Dedifferentiated amniotic fluid mesenchymal stem cell (primary cell): ENCODE results near the gene SPEN.
"Not testable (repeated sequence)": the region's sequence is repeated elsewhere in the genome, so short reads cannot be mapped to it uniquely, and the experiment has no call there.

Experiments used
- DNase-seq: peaks from one replicate; pipeline ENCODE4 v3.0.0-alpha.2; 2016; ENCODE audit errors: extremely low spot score

The SPEN gene

DNA sequence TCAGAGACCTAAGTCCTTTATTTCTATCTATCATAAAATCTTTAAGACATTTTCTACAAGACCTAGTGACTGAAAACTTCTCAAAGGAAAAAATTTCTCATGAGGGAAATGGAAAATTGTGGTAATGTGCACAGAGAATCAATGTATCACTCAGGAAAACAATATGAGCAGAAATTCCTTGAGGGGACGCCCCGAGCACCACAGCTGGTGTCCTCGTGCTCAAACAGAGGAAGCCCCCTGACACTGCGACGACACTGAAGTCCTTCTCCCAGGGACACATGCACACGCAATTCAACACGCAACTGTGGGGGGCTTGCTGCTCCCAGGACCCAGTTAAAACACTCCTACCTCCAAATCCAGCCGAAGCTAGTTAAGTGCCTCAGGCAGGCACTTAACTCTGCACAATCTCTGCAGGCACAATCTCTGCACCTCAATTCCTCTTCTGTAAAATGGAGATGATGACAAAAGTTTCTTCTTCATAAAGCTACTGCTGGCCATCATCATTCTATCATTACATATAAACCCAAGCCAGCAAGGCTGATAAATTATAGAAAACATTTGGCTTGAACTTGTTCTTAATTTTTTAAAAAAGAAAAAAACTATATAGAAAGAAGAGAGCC lies 112.4 kb downstream of the SPEN start:
- DNase-seq = no peak

DNA sequence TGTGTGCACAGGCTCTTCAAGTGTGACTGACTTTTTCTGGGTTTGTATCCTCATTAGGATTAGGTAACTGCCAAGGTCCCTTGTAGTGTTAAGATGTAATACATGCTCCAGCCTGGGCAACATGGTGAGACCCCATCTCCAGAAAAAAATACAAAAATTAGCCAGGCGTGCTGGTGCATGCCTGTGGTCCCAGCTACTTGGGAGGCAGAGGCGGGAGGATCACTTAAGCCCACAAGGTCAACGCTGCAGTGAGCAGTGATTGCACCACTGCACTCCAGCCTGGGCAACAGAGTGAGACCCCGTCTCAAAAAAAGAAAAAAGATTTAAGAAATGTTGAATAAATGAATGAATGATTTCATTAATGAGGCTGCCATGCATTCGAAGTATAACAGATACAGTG lies 113.3 kb downstream of the SPEN start:
- DNase-seq = no peak

DNA sequence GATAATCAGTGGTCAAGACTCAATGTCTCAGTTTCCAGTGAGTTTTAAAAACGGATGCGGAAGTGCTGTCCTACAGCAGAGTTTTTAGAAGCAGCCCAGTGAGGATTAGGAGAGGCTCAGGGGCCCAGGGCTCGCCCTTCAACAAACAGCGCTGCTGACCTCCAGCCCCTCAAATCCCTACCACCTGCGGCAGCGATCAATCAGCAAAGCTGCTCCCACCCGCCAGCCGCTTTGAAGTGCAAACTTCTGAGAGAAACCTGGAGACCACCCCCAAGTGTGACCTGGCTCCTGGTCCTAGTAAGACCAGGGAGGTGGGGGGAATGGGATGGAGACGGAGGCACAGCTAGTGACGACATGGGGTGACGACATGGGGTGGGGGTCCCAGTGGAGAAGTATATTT lies 114.0 kb downstream of the SPEN start:
- no peak for DNase-seq

DNA sequence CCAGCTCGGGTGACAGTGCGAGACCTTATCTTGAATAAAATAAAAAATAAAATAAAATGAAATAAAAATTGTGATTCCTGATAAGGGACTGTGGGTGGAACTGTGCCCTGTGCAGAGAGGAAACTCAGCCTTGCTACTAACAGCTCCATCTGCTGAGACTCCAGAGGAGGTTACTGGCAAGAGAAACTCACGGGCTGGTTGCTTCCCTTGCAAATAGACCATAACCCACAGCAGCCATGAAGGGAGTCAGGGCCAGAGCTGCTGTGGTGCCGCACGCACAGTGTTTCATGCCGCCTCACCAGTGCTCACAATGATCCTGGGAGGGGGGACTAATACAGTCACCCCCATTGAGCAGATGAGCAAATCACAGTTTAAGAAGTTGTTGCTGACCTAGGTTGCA lies 114.7 kb downstream of the SPEN start:
- DNase-seq = no peak

DNA sequence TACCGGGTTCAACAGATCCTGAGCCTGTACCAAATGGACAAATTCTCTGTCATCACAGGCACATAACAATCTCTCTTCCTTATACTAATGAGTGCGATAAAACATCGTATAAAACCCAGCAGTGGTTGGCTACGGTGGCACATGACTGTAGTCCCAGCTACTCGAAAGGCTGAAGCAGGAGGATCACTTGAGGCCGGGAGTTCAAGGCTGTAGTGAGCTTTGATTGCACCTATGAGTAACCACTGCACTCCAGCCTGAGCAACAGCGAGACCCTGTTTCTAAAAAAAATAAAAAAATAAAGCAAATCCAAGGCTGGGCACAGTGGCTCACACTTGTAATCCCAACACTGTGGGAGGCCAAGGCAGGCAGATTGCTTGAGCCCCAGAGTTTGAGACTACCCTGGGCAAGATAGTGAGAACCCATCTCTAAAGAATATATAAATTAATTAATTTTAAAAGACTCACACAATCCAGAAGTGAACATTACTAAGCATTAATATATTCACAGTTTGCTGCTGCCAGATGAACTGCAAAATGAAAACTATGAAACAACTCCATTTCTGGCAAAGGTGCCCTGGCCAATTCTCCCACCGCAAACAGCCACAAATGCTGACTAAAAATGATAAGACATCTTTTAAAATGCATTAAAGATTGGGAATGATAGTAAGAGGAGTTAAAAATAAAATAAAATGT lies 115.3 kb downstream of the SPEN start:
- DNase-seq = no peak

DNA sequence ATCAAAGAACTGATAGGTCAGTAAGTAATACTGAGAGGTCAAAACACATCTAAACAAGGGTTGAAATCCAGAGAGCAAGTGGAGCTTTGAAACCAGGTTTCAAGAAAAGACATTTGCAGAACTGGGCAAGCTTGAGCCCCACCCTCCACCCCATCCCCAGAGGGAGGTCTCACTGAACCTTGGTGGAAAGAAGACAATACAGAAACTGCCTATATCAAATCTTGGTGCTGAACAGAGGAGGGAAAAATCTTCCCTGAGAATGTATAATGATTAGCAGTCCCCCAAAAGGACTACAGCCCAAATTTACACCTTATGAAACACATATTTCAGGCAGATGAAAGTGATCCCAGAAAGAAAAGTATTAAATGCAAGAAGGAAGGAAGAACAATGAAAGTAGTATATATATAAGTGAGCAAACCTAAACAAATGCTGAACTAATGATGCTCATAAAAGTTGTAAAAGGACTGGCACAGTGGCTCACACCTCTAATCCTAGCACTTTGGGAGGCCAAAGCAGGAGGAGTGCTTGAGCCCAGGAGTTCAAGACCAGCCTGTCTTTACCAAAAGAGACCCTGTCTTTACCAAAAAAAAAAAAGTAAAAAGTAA lies 116.0 kb downstream of the SPEN start:
- DNase-seq = no peak

DNA sequence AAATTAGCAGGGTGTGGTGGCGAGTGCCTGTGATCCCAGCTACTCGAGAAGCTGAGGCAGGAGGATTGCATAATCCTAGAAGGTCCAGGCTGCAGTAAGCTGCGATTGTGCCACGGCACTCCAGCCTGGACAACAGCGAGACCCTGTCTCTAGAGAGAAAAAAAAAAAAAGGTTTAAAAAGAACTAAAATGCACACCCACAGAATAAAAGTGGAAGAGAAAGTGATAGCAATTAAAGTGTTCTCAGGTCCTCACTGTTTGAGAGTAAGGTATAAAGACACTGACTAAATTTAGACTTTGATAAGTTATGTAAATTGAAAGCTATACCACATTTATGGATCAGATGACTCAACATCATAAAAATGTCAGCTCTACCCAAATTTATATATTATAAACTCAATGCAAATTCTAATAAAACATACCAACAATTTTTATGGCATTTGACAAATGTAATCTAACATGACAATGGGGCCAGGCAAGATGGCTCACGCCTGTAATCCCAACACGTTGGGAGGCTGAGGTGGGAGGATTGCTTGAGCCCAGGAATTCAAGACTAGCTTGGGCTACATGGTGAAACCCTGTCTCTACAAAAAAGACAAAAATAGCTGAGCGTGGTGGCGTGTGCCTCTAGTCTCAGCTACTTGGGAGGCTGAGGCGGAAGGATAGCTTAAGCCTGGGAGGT lies 116.6 kb downstream of the SPEN start:
- no peak for DNase-seq

DNA sequence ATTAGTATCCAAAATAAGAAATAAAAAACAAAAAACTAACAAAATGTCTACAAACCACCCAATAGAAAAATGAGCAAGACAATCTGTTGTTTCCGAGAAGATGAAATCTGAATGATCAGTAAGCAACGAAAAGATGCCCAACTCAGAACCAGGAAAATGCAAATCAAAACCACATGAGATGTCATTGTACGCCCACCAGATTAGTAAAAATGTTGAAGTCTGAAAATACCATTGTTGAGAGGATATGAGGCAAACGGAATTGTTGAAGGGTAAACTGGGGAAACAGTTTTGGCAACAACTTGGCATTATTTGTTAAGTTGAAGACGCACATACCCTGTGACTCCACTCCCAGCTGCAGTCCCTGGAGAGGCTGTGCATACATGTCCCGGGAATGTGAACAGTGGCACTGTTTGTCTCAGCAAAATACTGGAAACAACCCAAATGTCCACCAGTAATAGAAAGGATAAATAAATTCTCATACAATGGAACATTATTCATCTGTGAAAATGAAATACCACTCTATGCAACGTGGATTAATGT lies 117.8 kb downstream of the SPEN start:
- peak; percentile 41 for DNase-seq

DNA sequence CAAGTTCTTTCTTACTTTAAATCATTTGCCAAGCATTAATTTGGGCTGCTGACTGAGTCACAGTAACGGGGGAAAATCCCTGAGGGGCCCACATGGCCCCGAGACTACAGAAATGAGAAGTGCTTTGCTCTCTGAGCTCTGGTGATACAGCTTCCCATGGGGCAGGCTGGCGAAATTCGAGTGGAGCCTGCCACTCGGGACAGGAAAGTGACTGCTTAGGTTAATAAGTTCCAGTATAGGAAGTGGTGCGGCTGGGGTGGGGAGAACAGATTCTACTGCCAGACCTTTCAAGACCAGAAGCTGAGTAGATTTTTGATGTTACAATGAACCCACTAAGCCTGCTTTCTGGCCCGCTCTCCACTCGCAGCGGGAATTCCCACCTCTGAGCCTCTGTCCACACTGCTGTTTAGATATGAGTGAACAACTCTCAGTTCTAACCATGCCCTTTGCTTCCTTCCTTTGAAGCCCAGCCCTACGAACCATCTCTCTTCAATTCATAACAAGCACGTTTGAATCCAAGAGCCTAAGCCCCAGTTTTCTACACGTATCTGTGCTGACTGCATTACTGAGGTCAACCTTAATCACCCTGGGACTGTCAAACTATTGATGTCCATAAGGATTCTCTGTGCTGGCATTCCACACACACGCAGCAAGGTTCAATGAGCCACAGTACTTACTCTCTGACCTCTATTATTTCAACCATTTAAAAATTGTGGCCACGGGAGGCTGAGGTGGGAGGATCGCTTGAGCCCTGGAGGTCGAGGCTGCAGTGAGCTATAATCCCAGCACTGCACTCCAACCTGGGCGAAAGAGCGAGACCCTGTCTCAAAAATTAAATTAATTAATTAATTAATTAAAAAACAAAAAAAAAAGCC lies 118.8 kb downstream of the SPEN start:
- DNase-seq = peak; percentile 35

DNA sequence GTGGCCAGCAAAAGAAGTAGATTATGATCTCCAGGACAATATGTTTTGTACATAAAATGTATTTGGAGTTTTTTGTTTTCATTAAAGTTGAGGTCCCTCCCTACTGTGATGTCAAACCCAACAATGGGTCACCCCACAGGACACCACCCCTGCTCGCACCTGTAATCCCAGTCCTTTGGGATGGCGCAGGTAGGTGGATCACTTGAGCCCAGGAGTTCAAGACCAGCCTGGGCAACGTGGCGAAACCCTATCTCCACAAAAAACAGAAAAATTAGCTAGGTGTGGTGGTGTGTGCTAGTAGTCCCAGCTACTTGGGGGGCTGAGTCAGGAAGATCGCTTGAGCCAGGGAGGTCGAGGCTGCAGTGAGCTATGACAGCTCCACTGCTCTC lies 119.4 kb downstream of the SPEN start:
- DNase-seq = no peak

DNA sequence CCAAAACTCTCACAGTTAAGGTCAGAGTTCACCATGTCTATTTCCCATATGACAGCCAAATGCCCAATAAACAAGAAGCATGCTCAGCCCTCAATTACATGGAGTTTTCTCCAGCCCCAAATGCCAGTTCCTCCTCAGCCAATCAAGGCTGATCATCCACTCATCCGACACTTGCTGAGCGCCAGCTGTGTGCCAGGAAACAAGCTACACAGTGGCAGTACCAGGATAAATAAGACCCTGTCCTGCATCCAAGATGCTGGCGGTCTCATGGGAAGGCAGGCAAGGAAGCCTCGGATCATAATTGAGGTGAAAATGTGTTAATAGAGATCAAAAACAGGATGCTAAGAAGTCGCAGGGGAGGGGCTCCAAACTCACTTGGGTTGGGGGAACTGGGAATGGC lies 120.7 kb downstream of the SPEN start:
- DNase-seq = no peak

DNA sequence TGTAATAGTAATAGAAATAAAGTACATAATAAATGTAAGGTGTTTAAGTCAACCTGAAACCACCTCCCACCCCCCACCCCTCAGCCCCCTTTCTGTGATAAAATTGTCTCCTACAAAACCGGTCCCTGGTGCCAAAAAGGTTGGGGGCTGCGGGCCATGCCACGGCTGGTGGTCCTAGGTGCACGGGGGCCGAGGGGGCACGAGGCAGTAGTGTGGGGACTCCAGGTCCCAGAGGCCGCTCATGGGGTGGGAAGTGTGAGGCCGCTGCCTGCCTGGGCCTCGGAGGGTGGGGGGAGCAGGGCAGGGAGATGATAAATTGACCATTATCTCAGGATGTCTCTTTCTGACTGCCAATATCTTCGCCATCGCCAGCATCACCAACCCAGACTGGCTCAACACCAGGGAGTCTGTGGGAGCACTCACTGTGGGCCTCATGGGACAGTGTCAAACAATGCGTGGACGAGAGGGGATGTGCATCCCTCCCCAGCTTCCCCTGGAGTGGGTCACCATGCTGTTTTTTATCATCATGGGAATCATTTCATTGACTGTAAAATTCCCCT lies 121.9 kb downstream of the SPEN start:
- DNase-seq = no peak

DNA sequence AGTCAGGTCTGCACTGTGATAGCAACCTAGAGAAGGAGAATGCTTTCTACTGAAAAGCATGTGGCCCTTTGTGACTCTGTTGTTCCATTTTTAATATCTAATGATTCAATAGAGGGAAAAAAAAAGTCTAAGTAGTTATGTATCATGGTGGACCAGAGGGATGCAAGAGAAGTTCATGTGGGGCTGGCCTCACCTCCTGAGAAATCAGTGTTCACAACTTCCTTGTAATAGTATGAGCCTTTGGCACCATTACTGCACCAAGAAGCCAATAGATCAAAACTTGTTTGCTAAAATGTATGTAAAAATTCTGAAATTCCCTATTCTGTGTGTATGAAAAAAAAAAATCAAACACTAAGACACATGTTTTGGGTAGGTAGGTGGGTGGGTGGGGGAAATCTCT lies 123.4 kb downstream of the SPEN start:
- DNase-seq = no peak

DNA sequence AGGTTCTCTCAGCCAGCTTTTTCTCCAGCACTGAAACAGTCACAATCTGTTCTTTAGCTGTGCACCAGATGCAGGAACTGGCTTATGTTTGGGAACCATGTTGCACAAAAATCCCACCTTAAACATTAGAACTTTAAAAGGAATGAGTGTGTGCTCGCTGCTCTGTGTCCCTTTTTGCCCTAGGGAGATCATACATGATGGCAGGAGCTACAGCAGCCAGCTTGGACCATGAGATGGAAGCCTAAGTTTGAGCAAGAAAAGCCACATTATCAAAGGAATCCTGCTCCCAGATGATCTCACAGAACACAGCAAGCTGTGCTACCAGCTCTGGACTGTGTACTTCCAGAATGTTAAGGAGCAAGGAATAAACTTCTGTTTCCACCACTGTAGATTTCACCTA lies 124.9 kb downstream of the SPEN start:
- DNase-seq = no peak

DNA sequence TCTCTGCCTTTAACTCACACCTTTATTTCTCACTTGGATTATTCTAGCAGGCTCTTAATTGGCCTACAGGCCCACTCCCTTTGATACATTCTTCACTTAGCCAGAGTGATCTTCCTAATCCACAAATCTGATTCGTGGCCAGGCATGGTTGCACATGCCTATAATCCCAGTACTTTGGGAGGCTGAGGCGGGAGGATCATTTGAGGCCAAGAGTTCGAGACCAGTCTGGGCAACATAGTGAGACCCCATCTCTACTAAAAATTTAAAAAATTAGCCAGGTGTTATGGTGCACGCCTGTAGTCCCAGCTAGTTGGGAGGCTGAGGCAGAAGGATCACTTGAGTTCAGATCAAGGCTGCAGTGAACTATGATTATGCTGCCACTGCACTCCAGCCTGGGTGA lies 126.3 kb downstream of the SPEN start:
- DNase-seq = no peak

DNA sequence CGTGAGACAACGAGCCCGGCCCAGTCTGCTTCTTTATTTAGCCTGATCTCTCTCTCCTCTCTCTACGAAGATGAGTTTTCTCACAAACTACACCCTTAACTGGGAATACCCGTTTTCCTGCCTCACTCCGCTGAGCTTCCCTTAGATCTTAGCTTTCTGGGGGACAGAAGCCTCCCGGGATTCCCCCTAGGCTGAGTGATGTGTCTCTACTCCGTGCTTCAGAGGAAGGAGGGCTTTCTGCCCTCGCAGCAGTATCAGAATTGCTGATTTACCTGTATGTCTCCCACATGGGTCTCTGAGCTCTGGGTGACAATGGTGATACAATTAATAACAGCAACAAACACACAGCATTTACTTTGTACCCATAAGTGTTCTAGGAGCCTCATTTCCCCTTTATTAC lies 127.3 kb downstream of the SPEN start:
- no peak for DNase-seq

DNA sequence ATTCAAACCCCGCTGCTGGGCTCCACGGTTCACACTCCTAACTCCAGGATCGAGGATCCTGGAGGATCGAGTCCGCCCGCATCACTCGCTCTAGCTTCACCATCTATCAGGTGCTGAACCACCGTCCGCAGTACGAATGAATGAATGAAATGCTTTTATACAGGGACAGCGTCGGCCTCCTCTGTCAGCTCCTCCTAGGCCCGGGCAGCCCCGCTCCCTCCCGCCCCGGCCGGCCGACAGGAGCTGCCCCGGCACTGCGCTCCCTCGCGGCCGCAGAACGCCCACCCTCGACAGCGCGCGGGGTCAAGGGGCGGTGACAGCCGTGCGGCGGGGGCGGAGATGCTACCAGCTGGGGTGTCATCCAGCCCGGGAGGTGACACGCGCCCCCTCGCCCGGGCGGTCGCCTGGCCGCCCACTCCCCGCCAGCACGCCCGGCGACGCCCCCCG lies 127.9 kb downstream of the SPEN start:
- peak; percentile 20 for DNase-seq

DNA sequence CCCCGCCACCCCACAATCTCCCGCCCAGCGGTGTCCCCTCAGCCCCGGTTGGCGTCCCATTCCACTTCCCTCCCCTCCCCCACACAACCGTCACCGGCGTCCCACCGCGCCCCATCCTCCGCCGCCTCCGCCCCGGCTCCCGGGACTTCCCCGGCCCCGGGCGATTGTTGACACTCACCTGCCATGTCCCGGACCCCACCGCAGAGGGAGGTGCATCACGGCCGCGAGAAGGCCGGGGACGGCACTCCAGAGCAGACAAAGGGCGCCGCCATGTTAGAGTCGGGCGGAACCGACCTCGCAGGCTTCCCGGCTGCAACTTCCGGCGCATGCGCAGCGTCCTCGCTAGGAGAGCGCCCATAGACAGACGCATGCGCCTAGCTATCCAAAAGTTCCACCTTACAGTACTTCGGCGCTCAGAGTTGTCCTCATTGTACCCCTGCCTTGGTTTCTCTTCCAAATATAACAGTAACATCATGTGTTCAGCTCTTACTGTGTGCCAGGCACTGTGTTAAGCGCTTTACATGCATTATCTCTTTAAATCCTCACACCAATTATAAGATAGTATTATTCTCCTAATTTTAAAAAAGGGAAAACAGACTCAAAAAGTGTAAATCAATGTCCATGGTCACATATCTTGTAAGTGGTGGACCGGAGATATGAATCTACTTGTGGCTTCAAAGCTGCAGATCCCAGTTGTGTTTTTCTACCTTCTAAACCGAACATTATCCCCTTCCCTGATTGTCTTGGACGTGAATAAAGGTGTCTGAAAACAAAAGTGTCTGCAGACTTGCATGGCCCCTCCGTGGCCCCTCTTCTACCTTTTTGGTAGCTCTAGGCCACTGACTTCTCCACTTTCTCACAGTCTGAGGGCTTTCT lies 128.5 kb downstream of the SPEN start, which contains the start of gene ZBTB17:
Gene ZBTB17, minus strand, starts transcription at position 297 of the 876 bp plus-strand sequence. CDS start 27,606 bp downstream, outside the sequence.
- peak; percentile 95 for DNase-seq

DNA sequence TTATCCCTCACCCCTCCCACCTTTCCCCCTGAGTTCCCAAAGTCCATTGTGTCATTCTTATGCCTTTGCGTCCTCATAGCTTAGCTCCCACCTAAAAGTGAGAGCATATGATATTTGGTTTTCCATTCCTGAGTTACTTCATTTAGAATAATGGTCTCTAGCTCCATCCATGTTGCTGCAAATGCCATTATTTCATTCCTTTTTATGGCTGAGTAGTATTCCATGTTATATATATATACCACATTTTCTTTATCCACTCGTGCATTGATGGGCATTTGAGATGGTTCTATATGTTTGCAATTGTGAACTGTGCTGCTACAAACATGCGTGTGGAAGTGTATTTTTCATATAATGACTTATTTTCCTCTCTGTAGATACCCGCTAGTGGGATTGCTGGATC lies 130.4 kb downstream of the SPEN start:
- DNase-seq = not testable (repeated sequence)

DNA sequence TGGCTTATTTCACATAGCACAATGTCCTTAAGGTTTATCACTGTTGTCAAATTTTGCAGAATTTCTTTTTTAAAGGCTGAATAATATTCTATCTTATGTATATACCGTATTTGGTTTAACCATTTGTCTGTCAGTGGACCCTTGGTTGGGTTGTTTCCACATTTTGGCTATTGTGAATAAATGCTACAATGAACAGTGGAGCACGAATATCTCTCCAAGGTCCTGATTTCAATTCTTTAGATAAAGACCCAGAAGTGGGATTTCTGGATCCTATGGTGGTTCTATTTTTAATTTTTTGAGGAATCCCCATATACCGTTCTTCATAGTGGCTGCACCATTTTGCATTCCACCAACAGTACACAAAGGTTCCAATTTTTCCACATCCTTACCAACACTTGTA lies 134.2 kb downstream of the SPEN start:
- no peak for DNase-seq
